Measurements from ENCODE around the gene ZNF354C.

Gene ZNF354C

DNA sequence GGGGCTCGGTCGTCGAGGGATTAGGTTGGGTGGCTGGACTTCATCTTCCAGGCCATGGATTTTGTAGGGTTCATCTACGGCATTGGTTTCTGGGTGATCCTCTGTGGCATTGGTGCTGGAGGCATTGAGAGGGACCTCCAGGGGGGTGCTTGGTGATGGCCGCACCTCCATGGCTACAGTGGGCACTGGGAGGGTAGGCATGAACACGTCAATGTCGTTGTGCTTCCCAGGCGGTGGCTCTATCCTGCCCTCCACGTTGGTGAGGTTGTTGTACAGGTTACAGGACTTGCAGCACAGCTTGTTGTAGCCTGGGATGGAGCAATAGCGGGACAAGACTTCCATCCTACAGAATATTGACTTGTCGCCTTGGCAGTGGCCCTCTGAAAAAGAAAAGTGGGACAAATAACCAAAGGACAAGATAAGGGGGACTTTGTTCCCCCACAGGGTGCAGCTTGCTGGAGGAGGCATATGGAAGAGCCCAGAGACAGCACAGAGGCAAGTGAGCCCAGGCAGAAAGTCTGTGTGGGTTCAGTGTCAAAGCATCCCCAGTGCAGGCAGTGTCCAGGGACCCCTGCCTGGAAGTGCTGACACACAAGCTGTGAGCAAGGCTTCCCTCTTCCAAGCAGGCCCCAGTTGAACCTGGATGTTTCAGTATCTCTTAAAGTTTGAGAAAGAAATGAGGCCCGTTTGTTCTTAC, 53.9 kb downstream of the ZNF354C start:
- no peak for DNase-seq (ENCODE audit: low read depth)

DNA sequence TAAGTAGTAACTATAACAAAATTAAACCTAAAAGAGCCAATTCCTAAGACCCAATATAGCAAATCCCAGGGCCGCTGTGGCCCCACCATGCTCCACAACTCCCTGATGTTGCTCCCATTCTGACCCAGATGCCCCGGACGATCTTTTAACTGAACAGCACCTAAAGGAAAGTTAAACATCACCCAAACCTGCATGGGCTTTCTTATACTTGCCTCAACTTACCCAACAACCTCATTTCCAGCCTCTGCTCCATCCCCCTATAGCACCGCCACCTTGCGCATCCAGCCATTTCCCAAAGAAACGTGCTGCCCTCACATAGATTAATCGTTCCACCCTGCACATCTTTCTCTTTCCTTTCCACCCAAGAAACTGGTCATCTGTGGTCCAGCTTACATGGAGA, 54.6 kb downstream of the ZNF354C start:
- DNase-seq (ENCODE audit: low read depth): no peak

GRCh38 chr5:179115307-179115706, 55.1 kb downstream of the ZNF354C start:
- no peak for DNase-seq (ENCODE audit: low read depth)

- no peak for DNase-seq (ENCODE audit: low read depth)
These were observed 55.8 kb downstream of the ZNF354C start for GRCh38 chr5:179115845-179116524.

DNA sequence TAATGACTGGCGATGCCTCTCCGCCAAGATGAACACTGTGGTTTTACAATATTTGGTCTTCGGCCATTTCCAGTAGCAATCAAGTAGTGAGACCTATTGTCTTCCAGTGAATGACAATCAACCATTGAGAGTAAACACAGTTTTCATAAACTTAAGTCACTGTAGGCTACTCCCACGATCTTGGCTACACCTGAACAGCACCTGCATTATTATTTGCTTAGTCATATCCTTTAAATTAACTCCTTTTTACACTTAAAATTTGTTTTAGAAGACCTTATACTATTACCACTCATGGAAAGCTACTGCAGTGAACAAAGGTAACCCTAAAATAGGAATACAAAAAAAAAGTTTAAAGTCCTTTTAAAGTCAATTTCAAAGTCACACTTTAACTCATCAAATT, 58.2 kb downstream of the ZNF354C start:
- no peak for DNase-seq (ENCODE audit: low read depth)

DNA sequence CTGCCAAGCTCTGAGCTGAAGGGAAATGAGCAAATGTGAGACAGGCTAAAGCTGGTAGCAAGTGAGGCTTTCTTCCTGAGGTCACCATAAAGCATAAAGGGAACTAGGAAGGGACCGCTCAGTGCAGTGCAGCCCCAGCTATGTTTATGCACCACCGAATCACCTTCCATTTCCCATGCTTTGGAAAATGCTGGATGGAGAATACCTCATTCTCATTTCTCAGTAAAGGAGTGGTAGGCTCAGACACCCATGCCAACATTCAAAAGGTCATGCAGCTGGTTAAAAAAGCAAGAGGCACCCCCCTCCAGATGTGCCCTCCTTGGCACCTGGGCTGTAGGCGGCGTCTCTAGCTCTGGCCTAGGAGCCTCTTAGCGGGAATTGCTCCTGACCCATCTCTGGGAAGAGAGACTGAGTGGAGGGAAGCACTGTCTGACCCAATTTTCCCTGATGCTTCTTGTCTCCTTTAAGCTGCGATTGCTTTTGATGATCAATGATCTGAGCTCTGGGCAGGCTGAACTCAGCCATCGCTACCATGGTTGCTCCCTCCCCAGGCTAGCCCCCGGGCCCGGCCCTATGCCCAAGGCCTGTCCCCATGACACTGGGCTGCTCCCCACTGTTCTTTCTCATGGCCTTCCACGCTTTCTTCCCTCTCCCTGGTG, 58.7 kb downstream of the ZNF354C start:
- no peak for DNase-seq (ENCODE audit: low read depth)

GRCh38 chr5:179119415-179120170, 59.4 kb downstream of the ZNF354C start:
- DNase-seq (ENCODE audit: low read depth): no peak

- no peak for DNase-seq (ENCODE audit: low read depth)
These were observed 60.3 kb downstream of the ZNF354C start for GRCh38 chr5:179120421-179120861.

- no peak for DNase-seq (ENCODE audit: low read depth)
These were observed 60.9 kb downstream of the ZNF354C start for GRCh38 chr5:179120951-179121666.

- no peak for DNase-seq (ENCODE audit: low read depth)
These were observed 61.5 kb downstream of the ZNF354C start for GRCh38 chr5:179121667-179122111.

GRCh38 chr5:179122411-179123108, 62.4 kb downstream of the ZNF354C start:
- DNase-seq (ENCODE audit: low read depth): no peak

- DNase-seq (ENCODE audit: low read depth): no peak
These were observed 62.9 kb downstream of the ZNF354C start for GRCh38 chr5:179123109-179123426.

DNA sequence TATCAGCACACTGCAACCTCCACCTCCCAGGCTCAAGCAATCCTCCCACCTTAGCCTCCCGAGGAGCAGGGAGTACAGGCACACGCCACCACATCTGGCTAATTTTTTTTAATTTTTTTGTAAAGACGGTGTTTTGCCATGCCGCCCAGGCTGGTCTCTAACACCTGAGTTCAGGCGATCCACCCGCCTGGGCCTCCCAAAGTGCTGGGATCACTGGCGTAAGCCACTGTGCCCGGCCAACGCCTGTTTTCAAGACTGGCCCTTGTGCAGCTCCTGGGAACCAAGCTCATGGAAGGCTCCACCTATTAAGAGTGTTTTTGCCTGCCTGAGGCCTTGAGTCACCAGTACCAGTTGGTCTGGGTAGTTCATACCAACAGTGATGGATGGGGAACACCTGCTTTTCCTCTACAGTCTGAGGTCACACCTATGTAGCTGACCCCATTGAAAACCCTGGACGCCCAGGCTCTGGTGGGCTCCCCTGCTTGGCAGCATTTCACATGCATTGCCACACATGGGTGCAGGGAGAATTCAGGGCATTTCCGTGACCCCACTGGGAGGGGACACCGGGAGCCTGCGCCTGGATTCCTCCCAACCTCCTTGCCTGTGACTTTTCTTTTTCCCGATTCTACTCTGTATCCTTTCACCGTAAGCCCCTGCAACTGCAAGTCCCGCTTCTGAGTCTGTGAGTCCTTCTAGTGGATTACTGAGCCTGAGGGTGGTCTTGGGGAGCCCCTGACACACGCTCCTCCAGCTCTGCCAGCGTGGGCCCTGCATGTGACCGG, 63.5 kb downstream of the ZNF354C start:
- DNase-seq (ENCODE audit: low read depth): no peak

- DNase-seq (ENCODE audit: low read depth): no peak
These were observed 64.2 kb downstream of the ZNF354C start for GRCh38 chr5:179124273-179124852.

DNA sequence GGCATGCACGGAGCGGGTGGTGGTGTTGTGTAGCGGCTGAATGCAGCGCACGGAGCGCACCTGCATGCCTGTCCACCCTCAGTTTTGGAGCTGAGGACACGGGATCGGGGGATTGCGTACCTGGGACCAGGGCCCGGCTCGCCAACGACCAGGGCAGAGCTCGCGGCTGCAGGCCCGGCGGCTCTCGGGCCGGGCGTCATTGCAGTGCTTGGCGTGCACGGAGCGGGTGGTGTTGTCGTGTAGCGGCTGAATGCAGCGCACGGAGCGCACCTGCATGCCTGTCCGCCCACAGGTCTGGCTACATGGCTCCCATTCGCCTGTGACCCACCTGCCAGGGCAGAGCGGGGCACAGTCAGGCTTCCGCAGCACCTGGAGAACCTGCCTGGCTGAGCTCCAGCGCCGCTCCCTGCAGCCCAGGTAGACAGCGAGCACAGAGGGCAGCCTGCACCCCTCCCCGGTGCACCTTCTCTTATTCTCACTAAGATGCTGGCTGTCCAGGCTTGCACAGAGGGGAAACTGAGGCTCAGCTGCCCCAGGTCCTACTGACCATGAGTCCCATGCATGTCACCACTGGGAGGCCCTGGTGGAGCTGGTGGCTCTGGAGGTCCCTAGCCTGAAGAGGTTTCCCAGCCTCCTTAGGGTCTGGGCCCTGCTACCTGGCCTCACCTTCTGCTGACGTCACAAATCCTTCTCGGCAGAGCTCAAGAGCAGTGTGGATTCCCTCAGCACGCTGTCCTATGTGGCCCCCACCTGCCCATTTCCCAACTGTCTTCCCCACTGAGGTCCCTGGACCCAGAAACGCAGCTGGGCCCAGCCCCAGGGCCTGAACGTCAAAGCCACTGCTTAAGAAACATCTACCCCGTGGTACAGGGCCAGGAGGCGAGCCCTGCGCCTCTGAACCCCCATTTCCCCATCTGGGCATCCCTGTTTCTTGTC, 64.9 kb downstream of the ZNF354C start:
- no peak for DNase-seq (ENCODE audit: low read depth)

DNA sequence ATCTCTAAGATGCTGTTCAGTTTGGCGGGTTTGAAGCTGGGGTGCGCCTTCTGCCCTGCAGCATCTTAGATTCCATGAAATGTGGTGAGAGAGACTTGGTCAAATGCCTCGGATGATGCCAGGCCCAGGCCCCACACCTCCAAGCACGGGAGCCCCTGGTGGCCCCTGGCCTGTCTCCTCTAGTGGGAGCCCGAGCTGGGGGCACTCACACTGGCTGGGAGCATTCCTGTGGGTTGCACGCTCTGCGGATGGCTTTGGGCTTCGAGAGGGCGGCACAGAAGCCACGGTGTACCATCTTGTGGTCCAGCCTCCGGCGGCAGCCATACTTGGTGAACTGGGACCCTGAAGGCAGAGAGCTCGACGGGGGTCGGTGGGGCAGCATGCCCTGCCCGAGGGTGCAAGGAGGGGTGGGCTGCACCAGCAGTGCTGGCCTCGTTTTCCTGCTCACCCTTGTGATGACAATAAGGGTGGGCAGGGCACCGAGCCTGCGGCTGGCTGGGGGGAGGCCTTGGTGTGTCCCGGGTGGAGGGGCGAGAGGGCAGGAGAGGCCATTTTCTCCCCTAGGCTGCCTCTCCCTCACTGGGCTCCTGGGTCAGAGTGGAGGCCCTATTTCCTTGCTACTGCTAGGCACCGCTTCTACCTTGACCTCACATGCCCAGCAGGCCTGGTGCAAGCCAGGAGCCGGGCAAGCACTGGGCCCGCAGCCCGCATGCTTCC, 65.8 kb downstream of the ZNF354C start:
- DNase-seq (ENCODE audit: low read depth): no peak

- no peak for DNase-seq (ENCODE audit: low read depth)
These were observed 66.4 kb downstream of the ZNF354C start for GRCh38 chr5:179126506-179126991.

Data from fibroblast of the conjunctiva (primary cell).